Measurements from ENCODE around the gene HLA-DRA. TPM values are rescaled to one million over a fixed set of nuclear protein-coding genes. Genes with fewer than 3 reads are reported as not detected.

Gene HLA-DRA
- total RNA-seq, 1 donor from 2014 or later: 2.3 TPM

DNA sequence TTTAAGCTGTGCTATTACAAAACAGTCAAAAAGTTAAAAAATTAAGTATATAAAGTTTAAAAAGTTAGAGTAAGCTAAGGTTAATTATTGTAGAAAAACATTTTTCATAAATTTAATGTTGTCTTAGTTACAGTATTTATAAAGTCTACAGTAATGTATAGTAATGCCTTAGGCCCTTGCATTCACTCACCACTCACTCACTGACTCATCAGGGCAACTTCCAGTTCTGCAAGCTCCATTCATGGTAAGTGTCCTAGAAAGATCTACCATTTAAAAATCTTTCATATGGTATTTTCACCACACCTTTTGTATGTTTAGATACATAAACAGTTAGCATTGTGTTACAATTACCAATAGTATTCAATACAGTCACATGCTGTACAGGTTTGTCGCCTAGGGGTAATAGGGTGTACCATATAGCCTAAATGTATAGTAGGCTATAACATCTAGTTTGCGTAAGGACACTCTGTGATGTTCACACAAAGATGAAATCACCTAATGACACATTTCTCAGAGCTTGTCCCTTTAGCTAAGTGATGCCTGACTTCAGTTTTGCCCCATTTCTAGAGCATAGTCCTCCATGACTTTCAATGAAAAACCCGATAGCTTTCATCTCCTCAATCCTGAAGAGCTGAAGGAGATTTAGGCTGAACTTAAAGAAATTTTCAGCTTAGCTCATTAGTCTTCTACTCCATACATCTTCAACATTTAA, 14.9 kb upstream of the HLA-DRA start:
- no peaks in the 10 kb centered on the region for H3K36me3 ChIP-seq
- no peak overlapping the region for H3K27ac ChIP-seq
- H3K9ac ChIP-seq: no peak overlapping the region
- Mint-ChIP-seq H3K9me3 (no peaks in the 10 kb centered on the region), H3K27me3 (ENCODE audit: insufficient read depth, low read depth) (no peaks in the 10 kb centered on the region), H3K4me3 (no peak overlapping the region), H3K36me3 (no peaks in the 10 kb centered on the region), H3K27ac (no peak overlapping the region), H3K4me1 (no peaks in the 10 kb centered on the region)
- no peaks in the 10 kb centered on the region for H3K4me1 ChIP-seq
- H3K4me3 ChIP-seq: no peak overlapping the region
- H3F3A ChIP-seq (ENCODE audit: low read depth): no peaks in the 10 kb centered on the region
- no peaks in the 10 kb centered on the region for H3K27me3 ChIP-seq
- no peak overlapping the region for H2AFZ ChIP-seq (replicated peaks)
- TF ChIP-seq EZH2phosphoT487 (IDR thresholded peaks at IDR 0.05) (no peak), EZH2 (IDR thresholded peaks at IDR 0.05) (no peak), CTCF (IDR thresholded peaks at IDR 0.05) (no peak)
- H4K20me1 ChIP-seq (ENCODE audit: low read depth): no peaks in the 10 kb centered on the region
- no peaks in the 10 kb centered on the region for H3K9me3 ChIP-seq (ENCODE audit: low read depth)
- no peak for DNase-seq (ENCODE audit: low spot score)
- H3K4me2 ChIP-seq: no peak overlapping the region
- no peaks in the 10 kb centered on the region for H3K79me2 ChIP-seq (ENCODE audit: low read depth)

GRCh38 chr6:32426338-32426737, 13.3 kb upstream of the HLA-DRA start:
- Histone ChIP-seq H3K4me1 (no peaks in the 10 kb centered on the region), H2AFZ (replicated peaks) (no peak overlapping the region), H3K4me2 (no peak overlapping the region), H3F3A (ENCODE audit: low read depth) (no peaks in the 10 kb centered on the region), H3K9ac (no peak overlapping the region), H4K20me1 (ENCODE audit: low read depth) (no peaks in the 10 kb centered on the region), H3K27ac (no peak overlapping the region), H3K4me3 (no peak overlapping the region), H3K36me3 (no peaks in the 10 kb centered on the region), H3K27me3 (no peaks in the 10 kb centered on the region), H3K79me2 (ENCODE audit: low read depth) (no peaks in the 10 kb centered on the region), H3K9me3 (ENCODE audit: low read depth) (no peaks in the 10 kb centered on the region)
- H3K4me3 Mint-ChIP-seq: no peak overlapping the region
- no peaks in the 10 kb centered on the region for H3K27me3 Mint-ChIP-seq (ENCODE audit: insufficient read depth, low read depth)
- H3K27ac Mint-ChIP-seq: no peak overlapping the region
- H3K4me1 Mint-ChIP-seq: no peaks in the 10 kb centered on the region
- DNase-seq (ENCODE audit: low spot score): no peak
- H3K36me3 Mint-ChIP-seq: no peaks in the 10 kb centered on the region
- TF ChIP-seq EZH2 (IDR thresholded peaks at IDR 0.05) (no peak), CTCF (IDR thresholded peaks at IDR 0.05) (no peak), EZH2phosphoT487 (IDR thresholded peaks at IDR 0.05) (no peak)
- no peaks in the 10 kb centered on the region for H3K9me3 Mint-ChIP-seq

- H4K20me1 ChIP-seq (ENCODE audit: low read depth): no peaks in the 10 kb centered on the region
- H3K4me1 Mint-ChIP-seq: no peaks in the 10 kb centered on the region
- H3K4me3 Mint-ChIP-seq: no peak overlapping the region
Measured at GRCh38 chr6:32427218-32427617, 12.5 kb upstream of the HLA-DRA start.

More at GRCh38 chr6:32427218-32427617, 12.5 kb upstream of the HLA-DRA start:
- no peaks in the 10 kb centered on the region for H3K27me3 ChIP-seq
- H3K36me3 Mint-ChIP-seq: no peaks in the 10 kb centered on the region
- no peak overlapping the region for H3K27ac Mint-ChIP-seq
- H3K27ac ChIP-seq: no peak overlapping the region
- DNase-seq (ENCODE audit: low spot score): no peak
- H3K79me2 ChIP-seq (ENCODE audit: low read depth): no peaks in the 10 kb centered on the region
- H3K27me3 Mint-ChIP-seq (ENCODE audit: insufficient read depth, low read depth): no peaks in the 10 kb centered on the region
- no peaks in the 10 kb centered on the region for H3K4me1 ChIP-seq
- no peak overlapping the region for H2AFZ ChIP-seq (replicated peaks)
- no peak overlapping the region for H3K4me2 ChIP-seq
- no peak overlapping the region for H3K9ac ChIP-seq
- no peaks in the 10 kb centered on the region for H3F3A ChIP-seq (ENCODE audit: low read depth)
- no peaks in the 10 kb centered on the region for H3K9me3 Mint-ChIP-seq
- H3K9me3 ChIP-seq (ENCODE audit: low read depth): no peaks in the 10 kb centered on the region
- no peak for TF ChIP-seq CTCF (IDR thresholded peaks at IDR 0.05)
- TF ChIP-seq EZH2 (IDR thresholded peaks at IDR 0.05): no peak
- no peak for TF ChIP-seq EZH2phosphoT487 (IDR thresholded peaks at IDR 0.05)
- no peaks in the 10 kb centered on the region for H3K36me3 ChIP-seq
- no peak overlapping the region for H3K4me3 ChIP-seq

All from neural progenitor cell (in vitro differentiated cells).